ENCODE results near the gene MSLN.

MSLN gene

DNA sequence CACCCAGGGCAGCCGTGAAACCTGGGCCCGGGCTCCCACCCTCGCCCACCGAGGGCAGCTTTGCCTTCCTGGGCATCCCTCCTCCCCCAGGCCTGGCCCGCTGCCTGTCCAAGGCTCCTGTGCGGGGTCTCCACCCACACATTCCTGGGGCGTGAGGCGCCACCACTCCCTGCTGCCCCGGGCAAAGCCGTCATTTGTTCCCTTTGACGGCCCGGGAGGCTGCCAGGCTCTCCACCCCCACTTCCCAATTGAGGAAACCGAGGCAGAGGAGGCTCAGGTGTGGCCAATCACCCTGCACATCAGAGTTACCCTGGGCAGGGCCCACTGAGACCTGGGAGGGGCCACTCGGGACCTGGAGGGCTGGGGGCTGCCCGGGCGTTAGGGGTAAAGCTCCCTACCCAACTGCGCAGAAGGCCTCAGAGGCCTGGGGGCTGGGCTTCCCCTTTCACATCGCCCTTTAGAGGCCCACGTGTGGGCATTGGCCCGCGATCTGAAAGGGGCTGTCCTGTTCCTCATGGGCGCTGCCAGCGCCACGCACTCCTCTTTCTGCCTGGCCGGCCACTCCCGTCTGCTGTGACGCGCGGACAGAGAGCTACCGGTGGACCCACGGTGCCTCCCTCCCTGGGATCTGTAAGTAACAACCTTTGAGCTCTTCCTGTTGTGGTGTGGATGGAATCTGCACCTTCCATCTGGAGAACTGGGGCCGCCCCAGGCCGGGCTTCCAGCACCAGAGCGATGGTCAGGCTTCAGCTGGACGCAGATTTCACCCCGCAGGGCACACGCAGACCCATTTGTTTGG lies at the start of gene MSLN:
Gene MSLN (plus strand): TSS at position 190 of the 799 bp plus-strand sequence. CDS start 1,947 bp downstream, outside the sequence.
- DNase-seq, result no peak

DNA sequence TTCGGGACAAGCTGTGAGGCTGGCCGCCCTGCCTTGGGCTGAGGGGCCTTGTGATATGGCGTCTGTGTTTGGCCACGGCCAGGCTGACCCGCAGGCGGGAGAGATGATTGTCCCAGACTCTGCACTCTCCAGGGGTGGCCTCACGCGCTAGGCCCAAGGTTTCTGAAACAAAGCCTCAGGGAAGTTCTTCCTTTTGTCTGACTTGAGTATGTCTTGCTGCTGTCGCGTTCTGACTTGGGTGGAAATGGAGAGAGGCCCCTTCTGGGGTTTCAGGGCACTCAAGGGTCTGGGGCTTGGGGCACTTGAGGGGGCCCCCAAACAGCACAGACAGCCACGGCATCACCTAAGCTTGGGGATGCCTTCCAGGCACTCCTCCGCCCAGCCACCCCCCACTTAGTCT lies 49.5 kb upstream of the MSLN start:
- no peak for DNase-seq

DNA sequence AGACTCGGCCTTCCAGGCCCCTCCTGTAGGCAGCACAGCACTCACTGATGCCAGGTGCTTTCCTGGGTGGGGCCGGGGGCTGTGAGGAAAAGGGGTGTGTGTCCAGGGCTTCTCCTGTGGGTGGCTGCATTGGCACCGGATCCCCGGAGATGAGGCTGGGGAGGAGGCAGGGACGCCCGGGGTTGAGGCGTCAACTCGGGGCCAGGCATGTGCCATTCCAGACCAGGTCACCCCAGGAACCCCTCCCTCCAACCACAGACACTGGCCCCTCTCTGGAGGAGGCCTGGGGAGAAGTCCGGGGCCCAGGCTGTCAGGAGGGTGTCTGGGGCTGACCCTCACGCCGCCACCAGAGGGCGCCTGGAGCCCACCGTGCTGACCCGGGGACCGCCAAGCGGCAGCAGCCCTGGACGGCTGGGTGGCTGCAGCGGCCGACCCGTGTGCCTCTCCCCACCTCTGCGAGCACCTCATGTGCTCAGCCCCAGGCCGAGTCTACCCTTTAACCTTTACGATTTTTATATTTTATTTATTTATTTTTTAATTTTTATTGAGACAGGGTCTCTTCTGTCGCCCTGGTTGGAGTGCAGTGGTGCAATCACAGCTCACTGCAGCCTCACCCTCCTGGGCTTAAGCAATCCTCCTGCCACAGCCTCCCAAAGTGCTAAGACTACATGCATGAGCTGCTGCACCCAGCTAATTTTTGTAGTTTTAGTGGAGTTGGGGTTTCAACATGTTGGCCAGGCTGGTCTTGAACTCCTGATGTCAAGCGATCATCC lies 48.8 kb upstream of the MSLN start:
- DNase-seq, result peak; percentile 81

DNA sequence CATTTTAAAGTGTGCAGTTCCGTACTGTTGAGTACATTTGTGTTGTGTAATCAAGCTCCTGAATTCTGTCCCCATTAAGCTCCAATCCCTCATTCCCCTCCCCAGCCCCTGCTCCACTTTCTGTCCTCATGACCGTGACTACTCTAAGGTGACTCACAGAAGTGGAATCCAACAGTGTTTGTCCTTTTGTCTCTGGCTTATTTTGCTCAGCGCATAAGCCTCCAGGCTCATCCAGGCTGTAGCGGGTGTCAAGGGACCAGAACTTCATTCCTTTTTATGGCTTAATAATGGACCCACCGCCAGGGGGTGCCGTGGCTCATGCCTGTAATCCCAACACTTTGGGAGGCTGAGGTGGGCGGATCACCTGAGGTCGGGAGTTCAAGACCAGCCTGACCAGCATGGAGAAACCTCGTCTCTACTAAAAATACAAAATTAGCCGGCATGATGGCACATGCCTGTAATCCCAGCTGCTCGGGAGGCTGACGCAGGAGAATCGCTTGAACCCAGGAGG lies 47.7 kb upstream of the MSLN start:
- DNase-seq, result peak; percentile 77

DNA sequence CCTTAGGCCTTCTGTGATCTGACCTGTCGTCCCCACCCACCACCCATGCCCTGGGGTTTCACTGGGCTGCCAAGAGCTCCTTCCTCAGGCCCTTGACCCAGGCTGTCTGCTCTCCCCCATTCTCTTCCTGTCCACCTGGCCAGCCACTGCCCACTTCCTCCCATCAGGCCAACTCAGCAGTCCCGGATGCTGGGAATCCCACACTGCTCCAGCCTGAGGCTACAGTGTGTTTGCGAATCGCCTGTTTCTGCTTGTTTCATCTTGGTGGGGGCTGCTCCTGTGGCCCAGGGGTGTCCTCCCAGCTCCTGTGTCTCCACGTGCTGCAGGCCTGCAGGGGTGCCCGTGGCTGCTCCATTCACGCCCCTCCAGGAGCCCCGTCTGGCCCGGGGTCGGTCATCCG lies 46.5 kb upstream of the MSLN start:
- DNase-seq, result no peak

DNA sequence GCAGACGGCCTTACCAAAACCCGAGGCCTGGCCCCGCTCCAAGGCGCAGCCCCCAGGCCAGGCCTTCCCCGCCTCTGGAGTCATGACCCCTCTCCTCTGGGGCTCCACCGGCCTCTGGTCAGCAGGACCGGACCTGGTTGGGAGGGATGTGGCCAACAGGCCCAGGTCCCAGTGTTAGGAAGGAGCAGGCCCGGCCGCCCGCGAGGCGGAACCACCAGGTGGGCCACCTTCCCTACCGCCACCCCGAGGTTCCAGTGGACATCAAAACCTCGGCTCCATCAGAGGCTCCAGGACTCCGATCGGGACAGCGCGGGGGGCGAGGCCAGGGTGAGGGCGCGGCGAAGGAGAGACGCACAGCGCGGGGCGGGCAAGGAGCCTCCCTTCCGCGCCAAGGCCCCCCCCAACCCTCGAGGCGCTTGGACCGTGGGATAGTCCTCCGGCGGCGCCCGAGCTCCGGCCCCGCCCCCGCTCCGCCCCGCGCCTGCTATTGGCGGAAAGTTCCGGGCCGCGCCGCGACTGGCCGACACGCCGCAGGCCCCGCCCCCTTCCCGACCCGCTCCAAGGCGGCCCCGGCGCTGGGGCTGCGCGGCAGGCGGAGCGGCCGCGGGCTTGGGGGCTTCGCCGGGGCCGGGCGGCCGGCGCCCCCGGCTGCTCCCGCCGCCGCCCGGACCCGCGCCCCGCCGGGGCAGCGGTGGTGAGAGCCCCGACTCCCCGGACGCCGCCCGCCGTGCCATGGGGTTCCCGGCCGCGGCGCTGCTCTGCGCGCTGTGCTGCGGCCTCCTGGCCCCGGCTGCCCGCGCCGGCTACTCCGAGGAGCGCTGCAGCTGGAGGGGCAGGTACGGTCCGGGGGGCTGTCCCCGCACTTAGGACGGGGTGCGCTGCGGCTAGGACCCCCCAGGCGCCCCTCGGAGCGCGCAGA lies 45.7 kb upstream of the MSLN start, which contains the start of gene METRN:
Gene METRN (plus strand): TSS at position 561 of the 919 bp plus-strand sequence. CDS start 172 bp downstream, at position 733.
- DNase-seq, result peak; percentile 91

DNA sequence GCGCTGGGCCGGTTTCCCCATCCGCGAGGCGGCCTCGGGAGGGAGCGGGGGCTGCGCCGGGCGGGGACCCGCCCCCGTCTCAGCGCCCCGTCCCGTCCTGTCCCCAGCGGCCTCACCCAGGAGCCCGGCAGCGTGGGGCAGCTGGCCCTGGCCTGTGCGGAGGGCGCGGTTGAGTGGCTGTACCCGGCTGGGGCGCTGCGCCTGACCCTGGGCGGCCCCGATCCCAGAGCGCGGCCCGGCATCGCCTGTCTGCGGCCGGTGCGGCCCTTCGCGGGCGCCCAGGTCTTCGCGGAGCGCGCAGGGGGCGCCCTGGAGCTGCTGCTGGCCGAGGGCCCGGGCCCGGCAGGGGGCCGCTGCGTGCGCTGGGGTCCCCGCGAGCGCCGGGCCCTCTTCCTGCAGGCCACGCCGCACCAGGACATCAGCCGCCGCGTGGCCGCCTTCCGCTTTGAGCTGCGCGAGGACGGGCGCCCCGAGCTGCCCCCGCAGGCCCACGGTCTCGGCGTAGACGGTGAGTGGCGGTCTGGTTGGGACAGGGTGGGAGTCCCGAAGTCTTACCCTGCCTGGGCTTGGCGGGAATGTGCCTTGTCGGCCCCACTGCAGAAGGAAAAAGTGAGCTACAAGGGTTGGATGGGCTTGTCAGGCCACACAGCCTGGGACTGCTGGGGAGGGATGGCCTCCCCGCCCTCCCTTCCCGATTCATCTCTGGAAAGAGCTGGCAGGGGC lies 44.9 kb upstream of the MSLN start:
- DNase-seq, result peak; percentile 41

DNA sequence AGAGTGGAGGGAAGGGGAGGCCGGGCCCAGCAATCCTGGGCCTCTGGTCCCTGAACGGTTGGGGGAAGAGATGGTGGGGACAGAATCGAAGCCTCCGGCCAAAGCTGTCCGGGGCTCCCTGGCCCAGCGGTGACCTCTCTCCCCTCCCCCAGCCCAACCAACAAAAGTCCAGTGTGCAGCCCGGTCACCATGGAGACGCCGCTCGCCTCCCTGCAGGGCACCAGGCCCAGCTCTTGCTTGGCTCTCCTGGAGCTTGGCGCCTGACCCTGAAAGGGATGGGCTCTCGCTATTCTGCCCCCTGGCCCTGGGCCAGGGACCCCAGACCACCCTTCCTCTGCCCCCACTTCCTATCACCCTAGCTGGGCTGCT lies 44.4 kb upstream of the MSLN start:
- DNase-seq, result no peak

DNA sequence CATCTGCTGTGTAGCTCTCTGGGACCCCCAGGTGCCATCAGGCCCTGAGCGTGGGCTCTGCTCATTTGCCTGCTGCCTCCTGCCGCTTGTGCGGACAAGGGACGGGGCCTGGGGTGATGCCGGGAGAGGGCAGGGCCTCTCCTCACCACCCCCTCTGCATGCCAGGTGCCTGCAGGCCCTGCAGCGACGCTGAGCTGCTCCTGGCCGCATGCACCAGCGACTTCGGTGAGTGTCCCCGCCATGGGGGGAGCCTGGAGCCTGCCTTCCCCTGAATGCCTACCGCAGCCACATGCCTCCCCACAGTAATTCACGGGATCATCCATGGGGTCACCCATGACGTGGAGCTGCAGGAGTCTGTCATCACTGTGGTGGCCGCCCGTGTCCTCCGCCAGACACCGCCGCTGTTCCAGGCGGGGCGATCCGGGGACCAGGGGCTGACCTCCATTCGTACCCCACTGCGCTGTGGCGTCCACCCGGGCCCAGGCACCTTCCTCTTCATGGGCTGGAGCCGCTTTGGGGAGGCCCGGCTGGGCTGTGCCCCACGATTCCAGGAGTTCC lies 43.7 kb upstream of the MSLN start:
- no peak for DNase-seq

DNA sequence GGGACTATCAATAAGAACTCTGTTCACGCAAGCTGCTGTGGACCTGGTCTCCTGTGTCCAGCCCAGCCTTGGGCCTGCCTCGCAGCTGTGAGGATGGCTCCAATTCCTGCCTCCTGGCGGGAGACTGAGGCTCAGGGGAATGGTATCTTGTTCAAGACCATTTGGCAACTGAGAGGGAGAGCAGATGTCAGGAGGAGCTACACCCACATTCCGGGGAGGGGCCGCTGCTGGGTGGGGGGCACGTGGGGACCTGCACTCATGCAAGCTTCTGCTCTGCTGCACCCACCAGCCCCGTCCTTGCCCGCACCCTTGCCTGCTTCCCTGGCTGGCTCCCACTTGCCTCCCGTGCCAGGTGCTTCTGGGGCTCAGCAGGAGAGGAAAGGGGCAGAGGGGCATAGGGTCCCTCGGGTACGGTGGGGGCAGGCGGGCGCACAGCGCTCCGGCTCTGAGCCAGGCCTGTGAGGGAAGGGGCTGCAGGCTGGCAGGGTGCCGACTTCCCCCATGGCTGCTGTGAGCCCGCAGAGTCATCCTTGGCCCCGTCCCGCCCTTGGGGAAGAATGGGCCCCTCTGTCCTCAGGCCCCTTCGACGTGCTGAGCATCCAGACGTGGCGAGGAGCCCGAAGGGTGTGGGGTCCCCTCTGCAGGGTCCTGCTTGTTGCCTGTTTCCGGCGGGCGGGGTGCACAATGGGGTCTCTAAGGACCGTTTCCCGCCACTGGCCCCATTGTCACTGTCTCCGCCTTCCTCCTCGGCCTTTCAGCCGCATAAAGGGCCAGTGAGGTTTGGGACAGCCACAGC lies 42.9 kb upstream of the MSLN start:
- DNase-seq, result no peak

DNA sequence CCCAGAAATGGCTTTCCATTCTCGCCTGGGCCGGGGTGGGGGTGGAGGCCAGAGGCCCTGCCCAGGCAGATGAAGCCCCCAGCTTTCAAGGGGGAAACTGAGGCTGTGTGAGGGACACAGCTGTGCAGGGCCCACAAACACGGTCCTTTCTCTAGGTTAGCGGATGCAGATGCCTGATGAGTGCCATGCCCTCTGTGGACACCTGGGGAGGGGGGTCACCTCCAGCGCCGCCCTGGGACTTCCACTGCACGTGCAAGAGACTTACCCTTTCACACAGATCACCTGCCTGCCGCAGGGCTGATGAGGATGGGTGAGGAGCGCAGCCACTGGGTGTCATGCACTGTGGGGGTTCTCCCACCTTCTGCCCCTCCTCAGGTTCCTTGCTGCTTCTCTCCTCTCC lies 42.1 kb upstream of the MSLN start:
- DNase-seq, result no peak

DNA sequence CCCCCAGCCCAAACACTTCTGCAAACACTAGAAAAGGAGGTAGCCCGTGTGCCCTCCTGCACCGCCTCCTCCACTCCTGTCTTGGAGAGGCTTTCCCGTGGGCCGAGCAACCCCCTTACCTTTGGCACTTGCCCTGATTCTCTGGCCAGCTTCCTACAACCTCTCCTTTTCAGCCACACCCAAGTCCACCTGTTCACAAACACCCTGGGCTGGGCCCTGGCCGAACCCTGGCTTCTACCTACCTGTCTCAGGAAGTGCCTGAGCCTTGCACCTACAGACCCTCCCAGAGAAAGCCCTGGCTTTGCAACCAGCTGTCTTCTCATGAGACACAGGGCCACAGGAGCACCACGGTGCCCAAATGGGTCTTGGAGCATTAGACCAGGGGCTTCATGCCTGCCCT lies 41.6 kb upstream of the MSLN start:
- DNase-seq, result no peak

DNA sequence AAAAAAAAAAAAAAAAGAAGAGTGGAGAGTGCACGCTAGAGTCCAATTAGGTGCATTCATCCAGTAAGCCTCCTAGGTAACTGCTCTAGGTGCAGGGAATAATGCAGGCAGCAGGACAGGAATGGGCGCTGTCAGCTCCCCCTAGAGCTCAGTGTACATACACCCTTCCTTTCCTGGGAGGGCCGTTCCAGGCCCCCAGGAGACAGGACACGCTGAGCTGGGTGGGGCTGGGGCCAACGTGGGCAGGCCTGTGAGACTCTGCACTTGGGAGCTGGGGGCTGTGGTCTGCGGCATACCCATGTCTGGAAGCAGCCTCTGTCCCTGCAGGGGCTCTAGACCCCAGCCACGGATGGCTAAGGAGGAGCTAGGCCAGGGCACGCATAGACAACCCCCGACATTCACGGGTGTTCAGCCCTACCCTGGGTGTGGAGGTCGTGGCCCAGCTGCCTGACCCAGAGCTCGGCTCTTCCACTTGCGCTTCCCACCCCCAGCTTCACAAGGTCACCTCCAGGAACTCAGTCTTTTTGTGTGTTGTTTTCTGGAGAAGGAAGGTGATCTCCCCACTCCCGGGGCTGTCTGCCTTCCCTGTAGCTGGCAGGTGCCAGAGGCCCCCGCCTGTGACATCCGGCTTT lies 40.6 kb upstream of the MSLN start:
- peak; percentile 50 for DNase-seq

DNA sequence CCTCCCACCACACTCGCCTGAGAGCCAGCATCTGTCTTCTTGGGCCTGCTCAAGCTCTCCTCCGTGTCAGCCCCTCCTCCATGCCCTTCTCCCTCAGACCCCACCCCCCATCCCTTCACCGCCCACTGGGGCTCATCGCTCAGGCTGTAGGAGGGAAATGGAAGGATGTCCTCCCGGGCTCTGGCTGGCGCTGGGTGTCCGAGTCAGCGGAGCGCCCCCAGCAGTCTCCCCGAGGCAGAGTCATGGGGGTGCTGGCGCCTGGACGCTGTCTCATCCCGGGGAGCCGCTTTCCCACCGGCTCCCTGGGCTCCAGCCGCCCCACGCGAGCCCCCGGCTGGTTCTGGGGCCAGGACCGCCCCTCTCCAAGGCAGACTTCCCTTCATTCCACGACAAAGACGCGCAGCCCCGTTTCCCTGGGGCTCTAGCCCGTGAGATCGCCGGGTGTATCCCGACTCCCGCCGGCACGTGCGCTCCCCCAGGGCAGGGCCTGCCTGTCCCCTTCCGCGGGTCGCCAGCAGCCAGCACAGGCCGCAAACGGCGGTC lies 40.0 kb upstream of the MSLN start:
- peak; percentile 95 for DNase-seq

DNA sequence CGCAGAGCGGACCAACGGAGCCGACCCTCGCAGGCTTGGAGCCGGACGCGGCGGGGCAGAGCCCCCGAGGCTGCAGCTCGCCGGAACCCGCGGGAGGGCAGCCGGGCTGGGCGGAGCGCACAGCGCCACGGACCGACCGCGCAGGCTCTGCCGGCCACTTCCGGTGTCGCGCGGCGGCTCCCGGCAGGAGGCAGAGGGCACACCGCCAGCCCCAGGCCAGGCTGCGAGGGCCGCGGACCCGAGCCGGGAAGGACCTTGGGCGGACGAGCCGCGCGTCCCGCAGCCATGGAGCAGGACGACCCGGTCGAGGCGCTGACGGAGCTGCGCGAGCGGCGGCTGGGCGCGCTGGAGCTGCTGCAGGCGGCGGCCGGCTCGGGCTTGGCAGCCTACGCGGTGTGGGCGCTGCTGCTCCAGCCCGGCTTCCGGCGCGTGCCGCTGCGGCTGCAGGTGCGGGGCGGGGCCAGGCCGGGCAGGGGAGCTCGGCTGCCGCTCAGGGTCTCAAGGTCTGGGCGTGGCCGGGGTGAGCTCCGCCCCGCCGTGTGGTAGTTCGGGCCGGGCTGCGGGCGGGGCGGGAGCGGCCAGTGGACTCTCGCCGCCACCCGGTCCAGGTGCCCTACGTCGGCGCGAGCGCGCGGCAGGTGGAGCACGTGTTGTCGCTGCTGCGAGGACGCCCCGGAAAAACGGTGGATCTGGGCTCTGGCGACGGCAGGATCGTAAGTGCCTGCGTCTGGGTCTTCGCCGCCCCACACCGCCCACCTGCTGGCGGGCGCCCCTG lies 39.4 kb upstream of the MSLN start, which contains the start of gene ANTKMT:
Gene ANTKMT (plus strand): TSS at position 157 of the 775 bp plus-strand sequence. CDS start 129 bp downstream, at position 286.
- DNase-seq, result peak; percentile 95

DNA sequence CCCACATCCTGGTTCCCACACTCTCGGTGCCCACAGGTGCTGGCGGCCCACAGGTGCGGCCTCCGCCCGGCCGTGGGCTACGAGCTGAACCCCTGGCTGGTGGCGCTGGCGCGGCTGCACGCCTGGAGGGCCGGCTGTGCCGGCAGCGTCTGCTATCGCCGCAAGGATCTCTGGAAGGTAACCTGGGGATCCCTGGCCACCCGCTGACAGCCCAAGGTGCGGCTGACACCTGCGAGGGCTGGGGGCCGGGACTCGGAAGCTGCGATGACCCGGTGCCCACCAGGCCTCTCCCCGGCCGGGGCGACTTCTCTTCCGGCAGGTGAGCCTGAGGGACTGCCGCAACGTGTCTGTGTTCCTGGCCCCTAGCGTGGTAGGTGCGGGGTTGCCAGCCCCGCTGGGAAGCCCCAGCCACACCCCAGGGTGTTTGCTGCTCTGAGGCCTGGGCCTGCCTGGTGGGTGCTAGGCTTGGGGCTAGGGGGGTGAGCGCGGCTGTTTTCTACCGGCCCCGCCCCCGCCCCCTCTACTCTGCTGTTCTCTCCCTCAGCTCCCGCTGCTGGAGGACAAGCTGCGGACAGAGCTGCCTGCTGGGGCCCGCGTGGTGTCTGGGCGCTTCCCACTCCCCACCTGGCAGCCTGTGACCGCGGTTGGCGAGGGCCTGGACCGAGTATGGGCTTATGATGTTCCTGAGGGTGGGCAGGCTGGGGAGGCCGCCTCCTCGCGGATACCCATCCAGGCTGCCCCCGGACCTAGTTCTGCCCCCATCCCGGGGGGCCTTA lies 38.6 kb upstream of the MSLN start:
- no peak for DNase-seq

DNA sequence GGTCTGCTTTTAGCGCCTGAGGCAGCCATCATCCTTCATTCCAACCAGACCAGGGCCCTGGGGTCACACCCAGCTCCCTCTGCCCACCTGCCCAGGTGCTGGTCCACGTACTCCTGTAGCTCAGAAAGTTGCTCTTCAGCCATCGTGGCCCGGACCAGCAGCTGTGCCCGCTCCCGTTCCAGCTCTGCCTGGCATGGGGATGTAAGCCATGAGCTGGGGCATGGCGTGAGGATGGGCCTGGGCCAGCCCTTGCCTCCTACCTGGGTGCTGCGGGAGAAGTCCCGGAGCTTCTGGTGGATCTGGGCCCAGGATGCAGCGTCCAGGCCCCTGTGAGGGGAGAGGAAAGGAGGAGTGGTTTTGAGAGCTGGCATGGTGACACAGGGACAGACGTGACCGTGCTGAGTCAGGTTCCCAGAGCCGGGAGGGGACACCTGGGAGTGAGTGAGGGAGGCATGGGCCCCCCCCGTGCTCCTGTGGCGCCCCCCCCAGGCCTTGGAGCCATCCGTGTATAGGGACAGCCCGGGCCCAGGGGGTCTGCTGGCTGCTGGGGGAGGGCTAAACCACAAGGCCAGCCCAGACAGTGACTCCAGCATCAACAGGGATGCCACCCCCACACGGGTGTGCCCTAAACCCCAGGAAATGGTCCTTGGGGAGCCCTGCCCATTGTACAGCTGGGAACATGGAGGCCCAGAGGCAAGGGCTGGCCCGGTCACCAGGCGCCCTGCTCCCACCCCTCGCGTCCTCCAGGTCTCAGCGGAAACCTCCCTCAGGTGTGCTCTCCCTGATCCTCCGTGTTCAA lies 37.5 kb upstream of the MSLN start:
- DNase-seq, result no peak
